ENCODE data around the gene APBA2.
"Not testable (repeated sequence)": the region's sequence is repeated elsewhere in the genome, so short reads cannot be mapped to it uniquely, and the experiment has no call there.

Gene APBA2

DNA sequence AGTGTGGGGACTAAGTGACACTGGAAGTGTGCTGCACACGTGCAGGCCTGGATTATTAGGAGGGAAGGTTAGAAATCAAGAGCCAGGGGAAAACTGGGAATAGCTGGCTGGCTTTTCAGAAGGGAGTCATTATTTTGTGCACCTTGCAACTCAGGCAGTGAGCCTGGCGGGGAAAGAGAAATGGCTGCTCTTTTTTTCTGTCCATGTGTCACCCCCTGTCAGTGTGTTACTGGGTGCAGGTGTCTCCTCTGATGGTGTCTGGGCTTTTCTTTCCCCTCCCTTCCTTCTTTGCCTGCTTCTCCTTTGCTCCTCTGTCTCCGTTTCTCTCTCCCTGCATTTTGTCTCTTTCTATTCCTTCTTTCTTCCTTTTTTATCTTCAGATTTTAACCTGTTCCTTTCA is 130.7 kb downstream of the APBA2 start:
- DNase-seq: no peak

- no peak for DNase-seq
Measured at GRCh38 chr15:29018120-29018805, 132.5 kb downstream of the APBA2 start.

DNA sequence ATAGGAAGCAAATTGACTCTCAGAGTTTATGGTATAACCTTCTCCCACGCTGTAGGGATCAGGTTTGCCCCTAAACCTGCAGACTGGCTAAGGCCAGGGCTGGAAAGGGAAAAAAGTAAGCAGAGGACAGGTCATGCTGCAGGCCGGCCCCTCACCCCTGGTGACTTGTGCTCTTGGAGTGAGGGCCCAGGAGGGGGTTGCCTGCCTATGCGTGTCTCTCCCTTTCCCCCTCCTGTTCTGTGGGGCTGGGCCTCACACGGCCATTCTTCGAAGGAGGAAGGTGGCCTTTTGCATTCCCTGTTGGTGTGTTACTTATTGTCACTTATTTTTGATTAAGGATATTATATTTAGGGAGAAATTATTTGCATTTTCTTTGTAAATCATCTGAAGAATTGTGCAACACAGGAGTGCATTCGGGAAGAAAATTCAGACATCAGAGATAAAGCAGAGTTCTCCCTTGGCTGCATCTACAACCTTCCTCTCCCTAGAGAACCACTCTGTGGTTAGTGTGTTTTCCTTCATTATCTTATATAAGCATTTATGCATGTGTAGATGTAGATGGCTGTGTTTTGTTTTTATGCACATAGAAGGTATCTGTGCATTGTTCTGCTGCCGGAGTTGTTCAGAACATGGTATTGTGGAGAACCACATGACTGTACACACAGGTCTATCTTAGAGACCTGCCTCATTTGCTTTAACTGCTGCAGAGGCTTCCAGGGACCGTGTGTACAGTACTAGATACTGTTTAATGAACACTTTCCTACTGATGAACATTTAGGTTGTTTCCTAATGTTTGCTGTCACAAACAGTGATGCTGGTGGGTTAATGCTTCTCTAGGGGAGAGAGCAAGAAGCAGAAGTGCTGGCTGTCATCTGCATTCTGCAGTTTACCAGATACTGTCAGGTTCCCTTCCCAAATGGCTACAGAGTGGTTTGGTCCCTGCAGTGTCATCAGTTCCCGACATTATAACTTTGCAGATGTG is 133.5 kb downstream of the APBA2 start:
- no peak for DNase-seq

GRCh38 chr15:29021857-29022256 is 136.1 kb downstream of the APBA2 start:
- DNase-seq: no peak

- no peak for DNase-seq
Measured at GRCh38 chr15:29024662-29025061, 138.9 kb downstream of the APBA2 start.

DNA sequence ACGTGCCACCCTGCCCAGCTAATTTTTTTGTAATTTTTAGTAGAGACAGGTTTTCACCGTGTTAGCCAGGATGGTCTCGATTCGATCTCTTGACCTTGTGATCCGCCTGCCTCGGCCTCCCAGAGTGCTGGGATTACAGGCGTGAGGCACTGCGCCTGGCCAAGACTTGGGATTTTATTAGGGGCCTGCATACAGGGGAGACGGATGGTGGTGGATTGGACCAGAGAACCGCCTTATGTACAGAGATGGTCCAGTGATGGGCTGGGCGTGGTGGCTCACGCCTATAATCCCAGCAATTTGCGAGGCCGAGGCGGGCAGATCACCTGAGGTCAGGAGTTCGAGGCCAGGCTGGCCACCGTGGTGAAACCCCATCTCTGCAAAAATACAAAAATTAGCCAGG is 139.6 kb downstream of the APBA2 start:
- not testable (repeated sequence) for DNase-seq

- DNase-seq: not testable (repeated sequence)
Measured at GRCh38 chr15:29028158-29028557, 142.4 kb downstream of the APBA2 start.

GRCh38 chr15:29029651-29030195 is 143.9 kb downstream of the APBA2 start:
- no peak for DNase-seq

GRCh38 chr15:29031502-29032228 is 145.9 kb downstream of the APBA2 start:
- peak in 1 of 2 donors; percentile 27 for DNase-seq

DNA sequence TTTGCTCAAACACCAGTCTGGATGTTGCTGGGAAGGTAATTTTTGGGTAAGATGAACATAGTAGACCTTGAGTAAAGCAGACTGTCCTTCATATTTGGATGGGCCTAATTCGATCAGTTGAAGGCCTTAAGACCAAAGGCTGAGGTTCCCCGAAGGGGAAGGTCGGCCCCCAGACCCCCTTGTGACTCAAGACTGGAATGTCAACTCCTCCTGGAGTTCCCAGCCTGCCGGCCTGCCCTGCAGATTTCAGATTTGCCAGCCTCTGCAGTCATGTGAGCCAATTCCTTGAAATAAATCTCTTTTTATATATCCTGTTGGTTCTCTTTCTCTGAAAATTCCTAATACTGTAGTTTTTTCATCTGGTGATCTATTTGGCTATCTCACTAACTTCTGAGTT is 146.5 kb downstream of the APBA2 start:
- no peak for DNase-seq

- DNase-seq: no peak
Measured at GRCh38 chr15:29032751-29033150, 147.0 kb downstream of the APBA2 start.

DNA sequence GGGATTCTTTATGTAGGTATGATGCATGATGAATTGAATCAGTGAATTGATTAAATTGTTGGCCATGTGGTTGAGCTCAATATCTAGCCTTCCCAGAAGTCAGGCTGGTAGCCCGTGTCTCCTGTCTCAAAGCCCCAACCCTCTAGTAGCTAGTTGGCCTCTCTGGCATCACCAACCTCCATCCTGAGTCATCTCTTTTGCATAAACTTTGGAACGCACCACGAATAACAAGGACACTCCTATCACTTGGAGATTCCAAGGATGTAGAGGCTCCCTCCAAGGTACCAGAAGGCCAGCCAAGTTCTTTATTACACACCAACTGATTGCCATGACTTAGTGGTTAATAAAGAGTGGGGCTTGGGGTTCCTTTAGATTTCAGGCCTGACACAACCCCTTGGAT is 148.4 kb downstream of the APBA2 start:
- DNase-seq: no peak

- DNase-seq: no peak
Measured at GRCh38 chr15:29034593-29035335, 149.0 kb downstream of the APBA2 start.

DNA sequence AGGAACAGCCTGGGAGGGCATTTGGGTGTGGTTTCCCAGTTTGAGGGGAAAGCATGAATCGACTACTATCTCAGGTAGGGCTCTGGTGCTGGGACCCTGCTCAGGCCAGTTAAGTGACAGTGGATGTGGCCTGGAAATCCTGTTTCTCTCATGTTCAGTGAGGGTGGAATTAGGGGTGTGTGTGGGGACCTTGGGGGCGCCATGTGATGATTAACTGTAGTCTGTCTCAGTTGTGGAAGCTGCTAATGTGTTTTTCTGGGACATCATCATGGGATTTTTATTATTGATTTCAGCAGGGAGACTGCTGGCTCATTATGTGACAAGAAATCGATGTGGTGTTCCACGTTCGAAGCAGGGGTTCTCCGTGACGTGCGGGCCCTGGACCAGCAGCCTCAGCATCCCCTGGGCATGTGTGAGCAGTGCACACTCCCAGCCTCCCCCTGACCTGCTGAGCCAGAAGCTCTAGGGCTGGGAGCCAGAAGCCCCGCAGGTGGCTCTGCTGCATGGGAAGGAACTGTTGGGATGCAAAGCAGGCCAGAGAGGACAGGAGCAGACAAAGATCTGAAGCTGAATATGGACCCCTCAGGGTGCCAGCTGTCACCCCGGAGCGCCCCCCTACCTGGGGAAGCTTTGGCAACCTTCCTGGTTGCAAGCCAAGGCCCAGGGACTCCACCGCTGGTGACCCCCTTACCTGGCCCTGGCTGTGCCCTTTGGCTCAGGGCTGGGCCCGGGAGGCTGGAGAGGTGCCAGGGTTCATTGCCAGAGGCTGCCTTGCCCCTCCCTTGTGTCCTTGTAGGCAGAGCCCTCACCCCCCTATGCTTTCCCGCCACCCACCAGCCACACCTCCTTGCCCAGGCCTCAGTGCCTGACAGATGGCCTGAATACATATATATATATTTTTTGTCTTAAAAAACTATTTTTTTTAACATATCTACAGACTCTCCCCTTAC is 149.8 kb downstream of the APBA2 start:
- no peak for DNase-seq

GRCh38 chr15:29037997-29038705 is 152.4 kb downstream of the APBA2 start:
- no peak for DNase-seq

- DNase-seq: no peak
Measured at GRCh38 chr15:29039466-29040369, 153.9 kb downstream of the APBA2 start.

GRCh38 chr15:29040370-29040751 is 154.6 kb downstream of the APBA2 start:
- DNase-seq: no peak

DNA sequence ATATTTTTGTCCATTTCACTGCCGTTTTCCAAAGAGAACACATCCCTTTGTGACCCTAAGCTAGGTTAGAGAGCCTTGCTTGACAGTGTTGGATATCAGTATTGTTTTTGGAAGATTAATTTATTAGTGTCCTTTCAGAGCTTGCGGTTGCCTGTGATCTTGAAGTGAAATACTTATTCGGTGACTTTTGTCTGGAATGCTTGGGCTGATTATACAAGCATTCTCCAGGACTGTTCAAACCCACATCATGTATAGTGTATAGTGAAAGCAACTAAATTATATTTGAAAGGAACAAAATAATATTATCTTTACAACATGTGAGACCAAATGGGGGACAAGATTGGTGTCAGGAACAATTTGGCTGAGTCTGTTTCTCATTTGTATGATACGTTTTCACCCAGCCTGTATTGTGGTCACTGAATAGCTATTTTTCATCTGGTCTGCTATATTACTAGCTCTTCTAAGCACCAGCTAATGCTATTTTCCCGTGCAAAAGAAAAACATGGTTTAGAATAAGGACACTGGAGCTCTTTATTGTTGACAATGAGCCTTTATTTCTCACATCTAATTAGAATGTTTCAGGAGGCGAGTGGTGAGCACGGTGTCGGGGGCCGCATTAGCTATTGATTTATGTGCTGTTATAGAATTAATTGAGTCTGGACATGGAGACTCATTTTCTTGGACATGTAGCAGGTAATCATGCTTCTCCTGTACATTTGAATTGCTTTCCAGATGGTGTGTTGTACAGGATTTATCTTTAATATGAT is 158.1 kb downstream of the APBA2 start:
- no peak for DNase-seq

DNA sequence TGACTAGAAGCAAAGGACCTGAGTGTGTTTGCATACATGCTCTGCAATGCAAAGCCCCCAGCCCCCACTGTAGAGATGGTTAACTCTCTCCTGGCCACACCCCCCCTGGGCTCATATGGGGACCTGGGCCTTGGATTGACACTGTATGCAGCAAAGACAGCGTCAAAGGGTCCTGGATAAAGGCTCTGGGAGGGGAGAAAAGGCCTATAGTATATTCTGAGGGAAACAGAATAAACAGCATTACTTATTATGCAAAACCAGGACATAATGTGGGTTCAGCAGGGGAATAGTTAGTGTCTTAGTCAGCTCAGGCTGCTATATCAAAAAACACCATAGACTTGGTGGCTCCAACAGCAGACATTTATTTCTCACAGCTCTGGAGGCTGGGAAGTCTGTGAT is 158.7 kb downstream of the APBA2 start:
- DNase-seq: no peak
